Mesendoderm (in vitro differentiated cells): ENCODE results near the gene SFT2D1.
"Not testable (repeated sequence)": the region's sequence is repeated elsewhere in the genome, so short reads cannot be mapped to it uniquely, and the experiment has no call there.

Experiments used
- DNase-seq: peaks from one replicate; pipeline ENCODE4 v3.0.0; 2013
- H2AK5ac ChIP-seq: 2 replicates; pipeline ENCODE4 v1.6.1; 2013; ENCODE audit warnings: low read length, inconsistent platforms
- H2BK120ac ChIP-seq: 2 replicates; pipeline ENCODE4 v1.6.1; 2013; ENCODE audit warnings: low read depth, mild to moderate bottlenecking, low read length, moderate library complexity, mixed read lengths
- H2BK15ac ChIP-seq: replicated peaks from 2 replicates; pipeline ENCODE4 v1.6.1; 2013; ENCODE audit warnings: low read depth, mild to moderate bottlenecking, moderate library complexity
- H2BK5ac ChIP-seq: 2 replicates; pipeline ENCODE4 v1.6.1; 2013; ENCODE audit warnings: low read length, inconsistent platforms
- H3K18ac ChIP-seq: 2 replicates; pipeline ENCODE4 v1.6.1; 2013; ENCODE audit warnings: mild to moderate bottlenecking, low read length, mixed read lengths
- H3K23ac ChIP-seq: one replicate; pipeline ENCODE4 v1.6.1; 2013; ENCODE audit warnings: low read length
- H3K27ac ChIP-seq: 2 replicates; pipeline ENCODE4 v1.5.1; 2013; ENCODE audit warnings: low read depth, mild to moderate bottlenecking, inconsistent platforms, low read length, moderate library complexity
- H3K27me3 ChIP-seq: 2 replicates; pipeline ENCODE4 v1.6.1; 2013; ENCODE audit warnings: low read length, control low read depth, mild to moderate bottlenecking, inconsistent platforms; ENCODE audit not compliant: insufficient read depth, poor library complexity
- H3K36me3 ChIP-seq: 2 replicates; pipeline ENCODE4 v1.6.1; 2013; ENCODE audit warnings: low read length, inconsistent platforms; ENCODE audit not compliant: control insufficient read depth, insufficient read depth
- H3K4ac ChIP-seq: one replicate; pipeline ENCODE4 v1.6.1; 2013; ENCODE audit warnings: low read depth, mild to moderate bottlenecking, low read length, moderate library complexity
- H3K4me1 ChIP-seq: 2 replicates; pipeline ENCODE4 v1.6.1; 2013; ENCODE audit warnings: low read depth, low read length, inconsistent platforms; ENCODE audit not compliant: control insufficient read depth
- H3K4me2 ChIP-seq: 2 replicates; pipeline ENCODE4 v1.6.1; 2013; ENCODE audit warnings: low read length
- H3K4me3 ChIP-seq: 2 replicates; pipeline ENCODE4 v1.5.1; 2013; ENCODE audit warnings: mild to moderate bottlenecking, low read length
- H3K56ac ChIP-seq: one replicate; pipeline ENCODE4 v1.6.1; 2013; ENCODE audit warnings: low read length
- H3K79me1 ChIP-seq: 2 replicates; pipeline ENCODE4 v1.6.1; 2013; ENCODE audit warnings: low read length, inconsistent platforms
- H3K79me2 ChIP-seq: 2 replicates; pipeline ENCODE4 v1.6.1; 2013; ENCODE audit warnings: mild to moderate bottlenecking, low read length; ENCODE audit not compliant: control insufficient read depth, insufficient read depth
- H3K9ac ChIP-seq: 2 replicates; pipeline ENCODE4 v1.6.1; 2013; ENCODE audit warnings: low read length, inconsistent platforms
- H4K5ac ChIP-seq: one replicate; pipeline ENCODE4 v1.6.1; 2013; ENCODE audit warnings: low read length
- H4K8ac ChIP-seq: one replicate; pipeline ENCODE4 v1.6.1; 2013; ENCODE audit warnings: low read depth, mild to moderate bottlenecking, control low read depth, low read length, moderate library complexity
- WGBS: extraction: QIAGEN DNeasy Blood & Tissue Kit; methylation state at CpG from one replicate; pipeline ENCODE4 v1.1.7; 2013; ENCODE audit warnings: low lambda C conversion rate, missing lambda C conversion rate; ENCODE audit not compliant: insufficient coverage; ENCODE audit errors: extremely low coverage; 5-methylcytosine and 5-hydroxymethylcytosine counted together

SFT2D1 gene

DNA sequence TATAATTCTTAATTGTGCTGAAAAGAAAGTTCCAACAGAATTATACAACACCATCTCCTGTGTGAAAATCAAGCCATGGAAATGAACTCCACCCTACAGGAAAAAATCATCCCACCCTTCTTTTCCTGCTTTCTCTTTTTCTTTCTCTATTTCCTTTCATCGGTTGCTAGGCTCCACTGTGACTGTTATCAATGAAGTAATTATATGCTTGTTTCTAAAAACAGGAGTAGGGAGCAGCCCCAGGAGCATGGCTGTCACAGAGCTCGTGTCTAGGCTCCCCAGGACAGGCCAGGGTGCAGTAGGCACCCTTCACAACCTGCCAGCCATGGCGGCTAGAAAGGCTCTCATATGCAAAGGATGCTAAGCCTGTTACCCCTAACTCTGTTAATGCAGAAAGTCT, 27.4 kb upstream of the SFT2D1 start:
- WGBS: no CpG with 5 or more reads among the region's 3 CpGs
- no peak overlapping the region for H2BK120ac ChIP-seq
- H2BK5ac ChIP-seq: no peak overlapping the region

DNA sequence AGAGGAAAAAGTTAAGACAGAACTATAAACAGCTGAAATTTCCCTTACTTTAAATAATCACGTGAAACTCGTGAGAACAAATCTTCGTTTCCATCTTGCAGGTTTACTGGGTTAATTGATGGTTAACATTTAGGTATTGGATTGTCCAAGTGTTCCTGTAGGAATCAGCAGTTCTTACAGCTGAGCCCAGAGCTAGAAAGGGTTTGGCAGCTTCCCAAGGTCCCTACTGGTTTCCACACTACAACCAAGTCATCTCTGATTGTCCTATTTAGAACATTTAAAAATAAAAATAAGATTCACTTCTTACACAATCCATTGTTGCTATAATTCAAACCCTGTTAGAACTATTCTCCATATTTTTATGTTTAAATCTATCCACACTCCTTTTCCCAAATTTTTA, 24.6 kb upstream of the SFT2D1 start:
- Histone ChIP-seq H3K79me1 (no peaks in the 10 kb centered on the region), H3K4me1 (no peaks in the 10 kb centered on the region), H3K4me3 (no peak overlapping the region), H3K56ac (no peak overlapping the region), H2BK15ac (no peak overlapping the region), H3K23ac (no peak overlapping the region), H3K79me2 (no peaks in the 10 kb centered on the region), H2BK5ac (no peak overlapping the region), H3K4me2 (no peak overlapping the region), H3K9ac (no peak overlapping the region), H2AK5ac (no peak overlapping the region), H3K27me3 (no peaks in the 10 kb centered on the region), H4K8ac (no peak overlapping the region), H2BK120ac (no peak overlapping the region), H3K18ac (no peak overlapping the region), H3K36me3 (no peaks in the 10 kb centered on the region), H3K27ac (no peak overlapping the region), H4K5ac (no peak overlapping the region), H3K4ac (no peak overlapping the region)
- WGBS: no CpG with 5 or more reads among the region's 3 CpGs
- DNase-seq: no peak

More for the DNA sequence above, 27.4 kb upstream of the SFT2D1 start:
- H3K4me2 ChIP-seq: no peak overlapping the region
- H3K27me3 ChIP-seq: no peaks in the 10 kb centered on the region
- no peaks in the 10 kb centered on the region for H3K36me3 ChIP-seq
- no peak overlapping the region for H3K18ac ChIP-seq
- H3K79me2 ChIP-seq: no peaks in the 10 kb centered on the region
- no peak overlapping the region for H3K4ac ChIP-seq
- no peak overlapping the region for H2BK15ac ChIP-seq
- H4K5ac ChIP-seq: no peak overlapping the region
- no peak overlapping the region for H3K27ac ChIP-seq
- no peaks in the 10 kb centered on the region for H3K4me1 ChIP-seq
- no peak overlapping the region for H4K8ac ChIP-seq
- H3K56ac ChIP-seq: no peak overlapping the region
- H3K4me3 ChIP-seq: no peak overlapping the region
- no peaks in the 10 kb centered on the region for H3K79me1 ChIP-seq
- H2AK5ac ChIP-seq: no peak overlapping the region
- DNase-seq: no peak
- H3K23ac ChIP-seq: no peak overlapping the region
- no peak overlapping the region for H3K9ac ChIP-seq

DNA sequence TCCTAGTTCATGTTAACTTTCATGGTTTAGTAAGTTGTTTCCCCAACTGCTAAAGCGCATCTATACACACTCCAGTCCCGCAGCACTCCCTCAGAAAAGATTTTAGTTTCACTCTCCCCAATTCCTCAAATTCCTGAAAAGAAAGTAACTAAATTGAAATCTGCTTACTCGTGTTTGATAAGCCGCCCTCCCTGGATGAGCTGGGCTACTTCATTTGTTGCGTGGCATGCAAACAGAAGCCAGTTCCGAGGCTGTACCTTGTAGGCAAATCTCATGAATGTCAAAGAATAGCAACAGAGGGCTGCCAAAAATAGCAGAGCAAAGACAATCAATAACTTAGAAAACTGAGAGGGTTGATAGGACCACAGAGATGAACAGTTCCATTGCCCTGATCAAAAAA, 23.5 kb upstream of the SFT2D1 start:
- no peaks in the 10 kb centered on the region for H3K36me3 ChIP-seq
- H2BK120ac ChIP-seq: peak overlapping the region; percentile 21
- H3K56ac ChIP-seq: no peak overlapping the region
- no peak overlapping the region for H4K5ac ChIP-seq
- peak overlapping the region; percentile 5 for H3K27ac ChIP-seq
- peak; percentile 36 for DNase-seq
- no peaks in the 10 kb centered on the region for H3K79me1 ChIP-seq
- no peak overlapping the region for H3K9ac ChIP-seq
- H2BK15ac ChIP-seq: no peak overlapping the region
- H3K27me3 ChIP-seq: no peaks in the 10 kb centered on the region
- H3K4ac ChIP-seq: no peak overlapping the region
- no peak overlapping the region for H4K8ac ChIP-seq
- no peak overlapping the region for H2AK5ac ChIP-seq
- no CpG with 5 or more reads among the region's 6 CpGs for WGBS
- H3K18ac ChIP-seq: no peak overlapping the region
- H3K4me2 ChIP-seq: no peak overlapping the region
- H2BK5ac ChIP-seq: no peak overlapping the region
- no peaks in the 10 kb centered on the region for H3K79me2 ChIP-seq
- H3K4me1 ChIP-seq: no peaks in the 10 kb centered on the region
- H3K4me3 ChIP-seq: no peak overlapping the region
- no peak overlapping the region for H3K23ac ChIP-seq

GRCh38 chr6:166365221-166365620, 22.9 kb upstream of the SFT2D1 start:
- H3K56ac ChIP-seq: no peak overlapping the region
- H2BK120ac ChIP-seq: no peak overlapping the region
- no peak overlapping the region for H4K8ac ChIP-seq
- H3K79me1 ChIP-seq: no peaks in the 10 kb centered on the region
- H3K4me1 ChIP-seq: no peaks in the 10 kb centered on the region
- H3K9ac ChIP-seq: no peak overlapping the region
- no peak overlapping the region for H3K23ac ChIP-seq
- no peaks in the 10 kb centered on the region for H3K36me3 ChIP-seq
- H3K4me3 ChIP-seq: no peak overlapping the region
- no peak overlapping the region for H2AK5ac ChIP-seq
- no peak overlapping the region for H4K5ac ChIP-seq
- no peak overlapping the region for H3K27ac ChIP-seq
- H3K79me2 ChIP-seq: no peaks in the 10 kb centered on the region
- H3K27me3 ChIP-seq: no peaks in the 10 kb centered on the region
- peak; percentile 81 for DNase-seq
- no peak overlapping the region for H2BK5ac ChIP-seq
- H2BK15ac ChIP-seq: no peak overlapping the region
- WGBS: no CpG with 5 or more reads among the region's 2 CpGs
- H3K4ac ChIP-seq: no peak overlapping the region
- H3K4me2 ChIP-seq: no peak overlapping the region
- no peak overlapping the region for H3K18ac ChIP-seq

DNA sequence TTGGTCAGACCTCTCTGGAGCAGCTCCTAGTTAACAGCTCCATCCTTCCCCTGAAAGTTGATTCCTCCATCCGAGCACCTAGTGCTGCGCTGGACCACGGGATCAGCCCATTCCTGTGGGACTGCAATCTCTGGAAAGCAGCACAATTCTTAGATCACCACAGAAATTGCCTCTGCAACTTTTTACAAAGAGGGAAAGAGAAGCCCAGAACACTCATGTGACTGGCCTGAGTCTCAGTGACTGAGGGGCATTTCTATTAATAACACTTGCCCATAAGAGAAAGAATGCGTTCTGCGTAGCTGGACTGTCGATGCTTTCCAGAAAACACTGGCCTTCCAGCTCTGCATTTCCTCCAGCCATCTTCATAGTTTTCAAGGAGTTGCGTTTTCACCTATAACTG, 22.1 kb upstream of the SFT2D1 start:
- Histone ChIP-seq H3K36me3 (no peaks in the 10 kb centered on the region), H2BK120ac (peak overlapping the region; percentile 45), H3K4me3 (no peak overlapping the region), H2BK15ac (peak overlapping the region; percentile 98), H3K79me2 (no peaks in the 10 kb centered on the region), H3K4ac (no peak overlapping the region), H2AK5ac (no peak overlapping the region), H3K27ac (no peak overlapping the region), H3K27me3 (no peaks in the 10 kb centered on the region), H3K56ac (no peak overlapping the region), H3K18ac (peak overlapping the region; percentile 60), H3K79me1 (no peaks in the 10 kb centered on the region), H4K8ac (no peak overlapping the region), H3K4me2 (no peak overlapping the region), H3K4me1 (no peaks in the 10 kb centered on the region), H3K9ac (no peak overlapping the region), H3K23ac (no peak overlapping the region), H4K5ac (no peak overlapping the region), H2BK5ac (no peak overlapping the region)
- no CpG with 5 or more reads among the region's 7 CpGs for WGBS
- no peak for DNase-seq

DNA sequence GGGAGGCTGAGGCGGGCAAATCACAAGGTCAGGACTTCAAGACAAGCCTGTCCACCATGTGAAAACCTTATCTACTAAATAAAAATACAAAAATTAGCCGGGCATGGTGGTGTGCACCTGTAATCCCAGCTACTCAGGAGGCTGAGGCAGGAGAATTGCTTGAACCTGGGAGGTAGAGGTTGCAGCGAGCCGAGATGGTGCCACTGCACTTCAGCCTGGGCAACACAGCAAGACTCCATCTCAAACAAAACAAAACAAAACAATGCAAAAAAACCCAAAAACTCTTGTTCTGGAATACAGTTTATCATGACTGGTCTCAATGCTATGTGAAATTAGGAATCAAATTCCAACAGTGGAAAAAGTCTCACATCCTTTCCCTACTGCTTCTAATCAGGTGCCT, 20.1 kb upstream of the SFT2D1 start:
- H2BK120ac ChIP-seq, H3K79me2 ChIP-seq: not testable (repeated sequence)

More for the DNA sequence above, 20.1 kb upstream of the SFT2D1 start:
- not testable (repeated sequence) for H3K79me1 ChIP-seq, H3K56ac ChIP-seq, DNase-seq, H3K4me1 ChIP-seq, H3K27me3 ChIP-seq, H2AK5ac ChIP-seq, H3K27ac ChIP-seq, H2BK5ac ChIP-seq, H3K18ac ChIP-seq, H3K4me2 ChIP-seq, H4K5ac ChIP-seq, H3K4ac ChIP-seq, H4K8ac ChIP-seq, H2BK15ac ChIP-seq, H3K36me3 ChIP-seq, H3K9ac ChIP-seq, H3K4me3 ChIP-seq, H3K23ac ChIP-seq
- WGBS: no CpG with 5 or more reads among the region's 4 CpGs
